Measurements from ENCODE around the gene UBE2I.

DNA sequence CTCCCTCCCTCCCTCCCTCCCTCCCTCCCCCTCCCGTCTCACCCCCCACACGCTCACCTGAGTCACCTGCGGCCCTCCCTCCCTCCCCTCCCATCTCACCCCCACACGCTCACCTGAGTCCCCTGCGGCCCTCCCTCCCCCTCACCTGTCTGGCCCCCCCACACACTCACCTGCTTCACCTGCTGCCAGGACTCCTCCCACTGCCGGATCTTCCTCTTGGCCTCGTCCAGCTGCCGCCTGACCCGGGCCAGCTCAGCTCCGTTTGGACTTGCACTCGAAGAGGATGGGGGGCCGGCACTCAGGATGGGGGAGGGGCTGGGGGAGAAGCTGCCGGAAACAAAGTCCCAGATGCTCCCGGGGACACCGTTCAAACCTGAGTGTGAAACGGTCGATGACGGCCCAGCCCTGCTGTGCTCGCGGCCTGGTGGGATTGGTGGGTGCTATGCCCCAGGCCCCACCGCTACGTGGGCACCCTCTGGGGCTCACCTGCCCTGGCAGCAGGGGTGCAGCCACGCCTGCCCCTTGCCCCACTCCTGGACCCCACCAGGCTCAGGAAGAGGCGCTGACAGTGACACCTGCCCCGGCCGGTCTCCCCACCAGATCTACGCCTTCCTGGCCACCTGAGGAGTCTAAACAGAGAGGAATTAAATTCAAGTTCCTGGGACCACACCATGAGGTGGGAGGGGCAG is 58.2 kb downstream of the UBE2I start:
- TF ChIP-seq POLR2AphosphoS5 (IDR thresholded peaks at IDR 0.05), result no peak
- TF ChIP-seq EP300 (IDR thresholded peaks at IDR 0.05), result no peak
- TF ChIP-seq, protein P1, sequence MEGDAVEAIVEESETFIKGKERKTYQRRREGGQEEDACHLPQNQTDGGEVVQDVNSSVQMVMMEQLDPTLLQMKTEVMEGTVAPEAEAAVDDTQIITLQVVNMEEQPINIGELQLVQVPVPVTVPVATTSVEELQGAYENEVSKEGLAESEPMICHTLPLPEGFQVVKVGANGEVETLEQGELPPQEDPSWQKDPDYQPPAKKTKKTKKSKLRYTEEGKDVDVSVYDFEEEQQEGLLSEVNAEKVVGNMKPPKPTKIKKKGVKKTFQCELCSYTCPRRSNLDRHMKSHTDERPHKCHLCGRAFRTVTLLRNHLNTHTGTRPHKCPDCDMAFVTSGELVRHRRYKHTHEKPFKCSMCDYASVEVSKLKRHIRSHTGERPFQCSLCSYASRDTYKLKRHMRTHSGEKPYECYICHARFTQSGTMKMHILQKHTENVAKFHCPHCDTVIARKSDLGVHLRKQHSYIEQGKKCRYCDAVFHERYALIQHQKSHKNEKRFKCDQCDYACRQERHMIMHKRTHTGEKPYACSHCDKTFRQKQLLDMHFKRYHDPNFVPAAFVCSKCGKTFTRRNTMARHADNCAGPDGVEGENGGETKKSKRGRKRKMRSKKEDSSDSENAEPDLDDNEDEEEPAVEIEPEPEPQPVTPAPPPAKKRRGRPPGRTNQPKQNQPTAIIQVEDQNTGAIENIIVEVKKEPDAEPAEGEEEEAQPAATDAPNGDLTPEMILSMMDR (IDR thresholded peaks at IDR 0.05), result no peak
- TF ChIP-seq POLR2A (IDR thresholded peaks at IDR 0.05), result no peak
